NCI-H187 (cell line): ENCODE measurements around the gene FRMD3.

ENCODE experiments used
- DNase-seq, 2 experiments: peaks; one replicate each; lab custom pipeline; 2025; lab: John Stamatoyannopoulos, UW

FRMD3 gene

GRCh38 chr9:83473488-83473971, 64.7 kb downstream of the FRMD3 start:
- no peak for DNase-seq

DNA sequence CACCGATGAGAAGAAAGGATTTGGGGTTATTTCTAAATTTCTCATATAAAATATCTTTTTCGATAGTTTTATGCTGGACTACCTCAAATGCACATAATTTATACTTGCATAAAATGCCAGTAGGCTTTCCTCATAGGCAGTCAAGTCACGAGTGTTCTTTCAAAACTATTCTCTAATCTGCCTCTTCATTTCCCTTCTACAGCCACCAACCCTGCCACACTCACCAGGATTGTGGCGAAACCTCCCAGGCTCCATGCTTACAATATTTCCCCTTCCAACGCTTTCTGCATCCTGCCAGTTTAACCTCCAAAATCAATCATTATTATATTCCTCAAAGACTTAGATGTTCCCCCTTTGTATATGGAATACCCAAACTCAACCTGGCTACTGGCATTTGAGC, 65.4 kb downstream of the FRMD3 start:
- DNase-seq: no peak

DNA sequence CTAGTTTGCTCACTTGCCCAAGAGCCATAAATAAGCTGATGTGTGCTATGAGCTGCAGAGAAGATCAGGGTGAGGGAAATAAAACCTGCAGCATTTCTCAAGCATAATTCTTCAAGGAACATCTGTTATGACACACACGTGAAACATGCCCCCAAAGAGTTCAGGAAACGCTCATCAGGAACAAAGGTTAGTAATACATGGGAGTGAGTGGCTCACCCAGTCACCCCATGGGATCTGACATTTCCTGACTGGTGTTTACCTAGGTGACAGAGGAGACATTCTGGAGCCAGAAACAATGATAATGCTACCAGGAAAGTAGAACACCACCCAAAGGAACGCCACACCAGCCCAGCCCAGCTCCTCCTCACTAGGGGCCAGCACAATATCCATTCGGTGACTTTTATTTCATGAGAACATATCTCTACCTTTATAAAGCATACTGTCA, 66.0 kb downstream of the FRMD3 start:
- DNase-seq: no peak

- DNase-seq: no peak
These were observed 67.0 kb downstream of the FRMD3 start for GRCh38 chr9:83471241-83471640.

DNA sequence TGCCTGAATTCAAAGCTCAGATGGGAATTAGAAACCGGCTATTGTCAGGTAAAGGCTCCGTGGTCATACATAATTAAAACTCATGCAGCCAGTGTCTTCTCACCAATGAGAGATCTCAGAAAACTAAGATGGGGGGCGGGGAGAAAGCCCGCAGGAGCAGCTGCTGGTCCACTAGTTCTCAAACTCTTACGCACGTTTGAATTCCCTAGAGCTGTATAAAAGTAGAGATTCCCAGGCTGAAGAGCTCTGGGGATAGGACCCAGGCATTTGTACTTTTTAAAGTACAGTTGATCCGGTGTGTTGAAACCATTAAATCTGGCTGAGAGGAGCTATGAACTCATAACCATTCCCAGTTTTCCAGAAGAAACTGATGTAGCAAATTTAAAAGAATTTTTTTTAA, 68.5 kb downstream of the FRMD3 start:
- peak in 1 of 2 experiments; percentile 67 for DNase-seq

DNA sequence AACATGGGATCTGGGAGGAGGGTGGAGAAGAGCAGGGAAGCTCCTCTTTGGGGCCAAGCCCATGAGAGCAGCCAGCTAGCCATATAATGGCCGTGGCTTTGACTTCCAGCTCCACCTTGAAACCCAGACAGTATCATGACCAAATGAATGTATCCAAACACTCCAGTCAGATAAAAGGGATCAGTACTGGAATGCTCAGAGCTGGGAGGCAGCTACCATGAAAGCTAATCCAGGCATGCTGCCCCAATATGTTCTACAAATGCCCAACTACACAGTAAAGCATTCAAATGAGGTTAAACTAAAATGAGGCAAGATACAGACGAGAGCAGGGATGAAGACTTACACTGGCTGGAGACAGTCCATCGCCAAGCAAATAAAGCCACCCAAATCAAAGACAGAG, 69.4 kb downstream of the FRMD3 start:
- DNase-seq: no peak

DNA sequence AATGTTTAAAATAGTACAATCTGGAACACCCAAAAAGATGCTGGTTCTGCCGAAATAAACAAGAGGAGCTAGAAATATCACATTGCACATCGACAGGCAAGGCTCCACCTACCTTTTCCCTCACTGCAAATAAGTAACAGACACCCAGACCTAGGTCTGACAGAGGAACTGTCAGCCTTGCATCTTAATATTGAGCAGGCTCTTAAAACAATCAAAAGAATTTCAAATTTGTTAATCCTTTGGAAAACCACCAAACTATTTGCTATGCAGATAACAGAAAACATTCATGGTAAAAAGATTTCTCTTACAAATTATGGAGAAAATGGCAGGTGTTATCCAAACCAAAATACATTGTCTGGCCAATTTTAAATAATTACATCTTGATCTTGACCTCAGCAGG, 71.3 kb downstream of the FRMD3 start:
- DNase-seq: no peak

DNA sequence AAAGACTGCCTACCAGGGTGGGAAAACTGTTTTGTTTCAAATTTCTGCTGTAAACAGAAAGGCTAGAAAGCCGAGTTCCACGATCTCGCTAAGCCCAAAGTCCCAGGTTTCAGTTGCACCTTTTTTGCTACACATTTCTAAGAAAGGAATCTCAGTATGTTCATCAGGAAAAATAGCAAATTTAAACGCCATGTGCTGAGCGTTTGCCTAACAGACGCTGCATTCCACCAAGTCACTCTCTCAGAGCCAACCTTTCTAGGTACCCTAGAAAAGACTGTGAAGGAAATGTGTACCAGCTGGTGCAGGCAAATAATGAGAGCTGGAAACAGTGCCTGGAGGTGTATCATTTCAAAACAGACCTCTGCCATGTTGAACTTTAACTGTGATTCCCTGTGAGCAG, 71.8 kb downstream of the FRMD3 start:
- no peak for DNase-seq

GRCh38 chr9:83459830-83460229, 78.4 kb downstream of the FRMD3 start:
- DNase-seq: no peak

DNA sequence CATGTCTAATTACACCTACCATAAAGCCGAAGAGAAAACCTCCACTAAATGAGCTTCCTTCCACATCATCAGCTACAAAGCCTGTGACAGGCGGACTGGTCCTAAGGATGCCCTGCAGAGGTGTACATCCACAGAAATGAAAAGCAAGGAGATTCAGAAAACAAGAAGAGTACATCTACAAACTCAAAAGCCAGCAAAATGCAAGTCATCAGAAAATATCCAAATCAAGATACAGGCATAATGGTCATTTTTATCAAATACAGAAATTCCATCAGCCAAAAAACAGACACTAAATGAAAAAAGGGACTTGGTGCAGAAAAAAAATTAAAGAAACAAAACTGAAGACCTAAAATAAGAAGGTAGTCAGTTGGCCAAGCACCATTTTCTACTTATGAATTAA, 79.7 kb downstream of the FRMD3 start:
- DNase-seq: no peak

DNA sequence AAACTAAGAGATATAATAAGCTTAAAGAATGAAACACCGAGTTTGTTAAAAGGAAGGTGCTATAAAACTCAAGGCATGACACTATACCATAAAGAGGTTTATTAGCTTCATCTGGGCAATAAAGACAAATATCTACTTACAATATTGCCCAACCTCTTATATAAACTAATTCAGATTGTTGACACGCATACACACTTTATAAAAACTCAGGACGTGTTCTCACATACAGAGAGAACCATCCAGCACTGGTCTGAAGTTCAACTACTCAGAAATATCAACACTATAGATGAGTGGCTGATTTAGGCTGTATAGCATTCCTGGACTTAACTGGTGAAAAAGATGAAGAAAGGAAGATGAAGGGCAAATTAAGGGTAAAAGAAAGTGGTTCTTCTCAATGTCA, 81.2 kb downstream of the FRMD3 start:
- no peak for DNase-seq

DNA sequence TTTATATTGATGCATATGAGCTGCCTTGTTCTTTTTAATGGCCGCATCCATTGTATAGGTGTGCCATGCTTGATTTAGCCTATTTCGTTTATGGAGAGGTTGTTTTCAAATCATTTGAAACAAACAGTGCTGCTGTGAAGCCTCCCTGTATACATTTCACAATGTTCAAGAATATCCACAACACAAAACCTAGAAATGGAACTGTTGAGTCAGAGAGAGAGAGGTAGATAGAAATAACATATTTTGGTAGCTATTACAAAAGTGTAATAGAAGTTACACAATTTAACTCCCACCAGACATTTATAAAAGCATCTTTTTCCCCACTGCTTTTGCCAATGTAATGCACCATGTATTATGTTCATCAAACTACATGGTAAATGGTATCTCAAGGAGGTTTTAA, 82.0 kb downstream of the FRMD3 start:
- DNase-seq: no peak

DNA sequence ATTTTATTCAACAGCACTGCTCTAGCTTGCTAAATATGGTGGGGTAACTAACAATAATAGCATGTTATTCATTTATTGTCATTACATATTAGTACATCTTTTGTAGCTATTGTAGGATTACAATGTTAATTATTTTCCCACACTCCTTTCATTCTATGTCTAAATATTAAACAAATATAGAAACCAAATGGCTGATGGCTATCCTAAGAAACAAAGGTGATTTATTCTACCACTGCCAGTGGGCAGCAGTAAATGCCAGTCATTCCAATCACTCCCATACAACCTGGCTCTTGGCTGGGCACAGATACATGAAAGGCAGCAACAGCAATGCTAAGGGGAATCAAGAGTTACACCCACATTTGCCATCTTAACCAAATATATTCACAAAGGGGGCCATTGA, 84.1 kb downstream of the FRMD3 start:
- no peak for DNase-seq

DNA sequence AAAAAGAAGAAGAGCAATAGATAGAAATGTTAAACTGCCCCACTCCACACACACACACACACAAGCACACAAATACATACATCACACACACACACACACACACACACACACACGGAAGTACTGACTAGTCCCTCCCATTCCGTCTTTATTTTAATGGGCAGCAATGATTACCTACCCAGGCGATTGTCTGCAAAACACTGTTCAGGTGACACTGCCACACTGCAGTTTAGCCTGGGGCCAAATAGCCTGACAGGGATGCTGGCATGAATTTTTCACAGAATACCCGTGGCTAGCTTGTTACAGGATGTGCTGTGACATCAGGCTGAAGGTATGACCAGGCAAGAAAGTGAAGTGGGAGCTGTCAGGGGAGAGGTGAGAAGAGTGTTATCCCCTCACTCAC, 86.9 kb downstream of the FRMD3 start:
- DNase-seq: no peak

DNA sequence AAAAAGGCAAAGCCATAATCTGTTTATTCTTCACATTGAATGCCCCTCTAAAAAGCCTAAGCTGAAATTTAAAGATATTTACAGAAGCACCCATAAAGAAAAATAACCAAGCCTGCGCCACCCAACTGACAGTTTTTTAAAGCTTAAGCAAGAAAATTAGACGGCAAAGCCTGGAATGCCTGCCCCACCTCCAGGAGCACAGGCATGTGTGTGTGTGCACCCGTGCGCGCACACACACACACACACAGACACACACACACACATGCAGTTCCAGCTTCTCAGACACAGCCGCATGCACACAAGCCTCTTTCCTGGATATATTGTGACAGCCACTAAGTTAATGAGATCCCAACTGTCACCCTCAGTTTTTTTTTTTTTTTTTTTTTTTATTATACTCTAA, 88.2 kb downstream of the FRMD3 start:
- DNase-seq: peak in 1 of 2 experiments; percentile 60

- DNase-seq: no peak
These were observed 89.0 kb downstream of the FRMD3 start for GRCh38 chr9:83449166-83449565.

GRCh38 chr9:83448626-83449025, 89.6 kb downstream of the FRMD3 start:
- no peak for DNase-seq

- DNase-seq: no peak
These were observed 90.8 kb downstream of the FRMD3 start for GRCh38 chr9:83447351-83447750.

- DNase-seq: no peak
These were observed 92.4 kb downstream of the FRMD3 start for GRCh38 chr9:83445703-83446265.

- DNase-seq: no peak
These were observed 94.1 kb downstream of the FRMD3 start for GRCh38 chr9:83444110-83444509.

DNA sequence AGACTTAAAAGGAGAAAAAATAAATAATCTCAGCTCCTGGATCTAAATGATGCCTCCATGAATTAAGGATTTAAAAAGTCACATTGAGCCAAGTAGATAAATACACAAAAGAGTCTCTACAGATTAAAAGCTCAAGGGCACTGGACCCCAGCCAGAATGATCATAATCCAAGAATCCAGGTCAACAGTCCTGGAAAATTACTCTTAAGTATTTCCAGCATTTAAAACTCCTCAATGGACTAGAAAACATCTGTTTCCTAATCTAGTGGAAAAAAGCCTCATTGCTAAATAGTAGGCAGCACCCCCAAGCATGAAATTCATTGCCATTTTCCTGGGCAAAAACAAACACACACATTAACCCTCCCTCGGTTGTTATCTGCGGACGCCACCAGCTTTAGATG, 96.8 kb downstream of the FRMD3 start:
- no peak for DNase-seq

- no peak for DNase-seq
These were observed 97.6 kb downstream of the FRMD3 start for GRCh38 chr9:83440641-83441040.

DNA sequence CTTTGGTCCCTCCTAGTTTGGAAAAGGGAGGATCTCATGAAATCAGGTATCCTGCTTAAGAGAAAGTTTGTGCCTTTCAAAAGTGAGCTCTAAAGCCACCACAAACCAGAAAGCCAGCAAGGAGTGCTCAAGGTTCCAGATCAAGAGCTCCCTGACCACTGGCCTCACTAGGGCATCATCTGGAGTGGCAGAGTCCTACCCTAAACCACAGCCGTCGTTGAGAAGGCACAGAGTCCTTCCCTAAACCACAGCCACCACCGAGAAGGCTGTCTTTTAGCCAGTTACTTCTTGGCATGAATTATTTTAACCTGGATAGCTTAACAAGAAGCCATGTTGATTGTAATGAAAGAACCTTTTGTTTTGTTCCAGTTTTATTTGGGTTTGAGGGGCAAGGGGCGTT, 102.9 kb downstream of the FRMD3 start:
- DNase-seq: no peak

- no peak for DNase-seq
These were observed 103.9 kb downstream of the FRMD3 start for GRCh38 chr9:83434254-83434653.

DNA sequence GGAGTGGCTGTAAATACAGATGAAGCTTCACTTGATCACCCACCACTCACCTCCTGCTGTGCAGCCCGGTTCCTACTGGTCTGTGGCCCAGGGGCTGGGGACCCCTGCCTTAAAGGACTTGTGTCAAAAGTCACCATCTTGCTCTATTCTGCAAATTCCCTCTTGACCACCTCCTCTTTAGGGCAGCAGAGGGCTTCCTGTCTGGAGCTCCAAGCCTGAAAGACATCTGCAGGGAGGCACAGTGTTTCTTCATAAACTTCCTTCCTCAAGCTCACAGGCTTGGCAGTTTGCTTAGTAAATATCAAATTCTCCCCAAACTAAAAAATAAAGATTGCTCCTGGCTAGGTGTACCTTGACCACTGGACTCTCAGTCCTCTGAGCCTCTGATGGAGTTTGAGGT, 104.4 kb downstream of the FRMD3 start:
- DNase-seq: no peak
